Peyer's patch (tissue), 4 donors: ENCODE results near the gene ALDH1L1.

Experiments
- POLR2A ChIP-seq, 2 donors: fragments of 450-650 bp; IDR thresholded peaks; one replicate each; pipeline ENCODE4 v1.5.1; 2017; ENCODE audit warnings: antibody characterized with exemption in 2 of 2, mild to moderate bottlenecking in 2 of 2, moderate library complexity in 2 of 2
- TF ChIP-seq, protein P1 (sequence below), 6 experiments: fragments of 450-650 bp in 4 of 6; fragments of 200-600 bp in 2 of 6; sonication (generic) in 1 of 6; IDR thresholded peaks; one replicate each; pipeline ENCODE4 v1.5.1; 2017 to 2019; ENCODE audit warnings: antibody characterized with exemption in 6 of 6, mild to moderate bottlenecking in 3 of 6, moderate library complexity in 1 of 6

DNA sequence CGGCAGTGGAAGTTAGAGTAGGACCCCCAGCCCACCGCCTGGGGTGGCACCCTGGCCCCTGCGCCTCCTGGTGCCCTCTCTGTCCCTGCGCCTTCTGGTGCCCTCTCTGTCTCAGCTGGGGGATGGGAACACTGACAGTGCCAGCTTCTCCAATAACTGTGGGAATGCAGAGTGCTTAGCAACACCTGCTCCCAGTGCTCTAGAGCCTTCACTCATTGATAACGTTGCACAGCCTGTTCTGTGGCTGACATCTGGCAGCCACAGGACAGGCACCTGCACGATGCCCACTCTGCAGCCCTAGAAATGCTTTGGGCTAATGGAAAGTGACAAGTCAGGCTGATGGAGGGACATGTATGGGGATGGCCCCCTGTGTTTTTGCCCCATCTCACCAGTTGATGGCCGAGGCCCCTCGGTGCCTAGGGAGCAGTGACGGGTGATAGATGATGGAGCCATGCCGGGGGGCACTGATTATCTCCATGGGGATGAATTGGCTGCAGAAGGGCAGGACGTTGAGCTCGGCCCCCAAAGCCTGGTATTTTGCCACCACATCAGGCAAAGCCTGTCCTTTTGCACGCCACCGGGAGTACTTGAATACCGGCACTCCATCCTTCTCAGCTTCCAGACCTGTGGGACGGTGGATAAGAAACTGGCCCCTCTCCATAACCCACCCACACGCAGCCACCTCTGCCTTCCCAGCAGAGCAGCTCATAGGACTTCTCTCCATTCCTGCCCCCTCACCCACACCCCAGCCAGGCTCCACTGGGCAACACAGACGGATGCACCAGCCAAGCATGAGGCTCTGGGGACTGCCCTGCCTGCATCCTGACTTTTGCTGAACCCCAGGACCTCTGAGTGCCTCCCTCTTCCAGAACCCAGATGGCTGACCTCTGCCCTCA is 22.1 kb downstream of the ALDH1L1 start:
- TF ChIP-seq, protein P1, sequence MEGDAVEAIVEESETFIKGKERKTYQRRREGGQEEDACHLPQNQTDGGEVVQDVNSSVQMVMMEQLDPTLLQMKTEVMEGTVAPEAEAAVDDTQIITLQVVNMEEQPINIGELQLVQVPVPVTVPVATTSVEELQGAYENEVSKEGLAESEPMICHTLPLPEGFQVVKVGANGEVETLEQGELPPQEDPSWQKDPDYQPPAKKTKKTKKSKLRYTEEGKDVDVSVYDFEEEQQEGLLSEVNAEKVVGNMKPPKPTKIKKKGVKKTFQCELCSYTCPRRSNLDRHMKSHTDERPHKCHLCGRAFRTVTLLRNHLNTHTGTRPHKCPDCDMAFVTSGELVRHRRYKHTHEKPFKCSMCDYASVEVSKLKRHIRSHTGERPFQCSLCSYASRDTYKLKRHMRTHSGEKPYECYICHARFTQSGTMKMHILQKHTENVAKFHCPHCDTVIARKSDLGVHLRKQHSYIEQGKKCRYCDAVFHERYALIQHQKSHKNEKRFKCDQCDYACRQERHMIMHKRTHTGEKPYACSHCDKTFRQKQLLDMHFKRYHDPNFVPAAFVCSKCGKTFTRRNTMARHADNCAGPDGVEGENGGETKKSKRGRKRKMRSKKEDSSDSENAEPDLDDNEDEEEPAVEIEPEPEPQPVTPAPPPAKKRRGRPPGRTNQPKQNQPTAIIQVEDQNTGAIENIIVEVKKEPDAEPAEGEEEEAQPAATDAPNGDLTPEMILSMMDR (IDR thresholded peaks at IDR 0.05) = no peak
- no peak for TF ChIP-seq POLR2A (IDR thresholded peaks at IDR 0.05)
